ENCODE results near the gene DNMBP.
A peak's percentile ranks its signal among the peaks of the same experiment; 100 is the strongest.

The DNMBP gene

DNA sequence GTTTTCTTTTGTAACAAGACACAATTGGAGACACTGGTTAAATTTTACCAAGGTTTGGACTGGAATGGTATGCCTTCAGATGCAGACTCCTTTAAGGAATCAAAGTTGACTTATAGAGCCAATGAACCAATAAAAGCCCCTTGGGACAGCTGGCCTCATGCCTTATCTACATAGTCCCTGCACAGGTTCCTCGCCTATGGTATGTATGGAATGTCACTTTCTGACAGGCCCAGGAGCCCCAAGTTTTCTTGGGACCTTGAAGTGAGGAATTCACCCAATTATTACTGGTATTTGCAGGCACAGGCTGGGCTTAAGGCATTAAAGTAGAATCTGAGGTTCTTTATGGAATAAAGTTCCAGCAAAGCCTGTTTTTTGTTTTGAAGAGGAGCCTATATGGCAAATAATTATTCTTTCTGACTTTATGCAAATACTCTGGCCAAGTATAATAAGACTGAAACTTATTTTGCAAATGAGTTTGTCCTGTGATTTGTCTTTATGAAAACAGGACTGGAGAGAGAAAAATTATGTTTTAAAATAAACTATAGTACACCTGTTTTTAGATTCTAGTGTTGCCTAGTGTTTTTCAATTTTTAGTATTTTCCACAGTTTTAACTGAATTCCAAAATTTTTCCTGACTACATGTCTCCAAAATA, 24.1 kb upstream of the DNMBP start:
- ChIA-PET POLR2A (no interaction called here), CTCF (interaction anchor here (1.7 kb wide), 1 partner anchor 12 kb away, joined by 8 read pairs; no protein-coding TSS in a partner anchor)
- no peak for TF ChIP-seq L3MBTL2 (conservative IDR thresholded peaks at IDR 0.05)
- TF ChIP-seq FOXM1 (IDR thresholded peaks at IDR 0.05; ENCODE audit: borderline replicate concordance), result no peak
- no peak for TF ChIP-seq FOXA1 (IDR thresholded peaks at IDR 0.05)
- TF ChIP-seq BHLHE40 (IDR thresholded peaks at IDR 0.05; ENCODE audit: borderline replicate concordance), result no peak
- no peak for TF ChIP-seq LEF1 (IDR thresholded peaks at IDR 0.05; ENCODE audit: borderline replicate concordance)
- TF ChIP-seq CTBP1 (IDR thresholded peaks at IDR 0.05; ENCODE audit: borderline replicate concordance), result no peak
- TF ChIP-seq TARDBP (IDR thresholded peaks at IDR 0.05), result no peak
- no peak for TF ChIP-seq SP1 (IDR thresholded peaks at IDR 0.05)
- TF ChIP-seq ARNT (IDR thresholded peaks at IDR 0.05), result no peak
- no peak for TF ChIP-seq ZNF384 (IDR thresholded peaks at IDR 0.05)
- TF ChIP-seq HDGF (IDR thresholded peaks at IDR 0.05; ENCODE audit: borderline replicate concordance), result no peak
- TF ChIP-seq SUZ12 (IDR thresholded peaks at IDR 0.05), result no peak

DNA sequence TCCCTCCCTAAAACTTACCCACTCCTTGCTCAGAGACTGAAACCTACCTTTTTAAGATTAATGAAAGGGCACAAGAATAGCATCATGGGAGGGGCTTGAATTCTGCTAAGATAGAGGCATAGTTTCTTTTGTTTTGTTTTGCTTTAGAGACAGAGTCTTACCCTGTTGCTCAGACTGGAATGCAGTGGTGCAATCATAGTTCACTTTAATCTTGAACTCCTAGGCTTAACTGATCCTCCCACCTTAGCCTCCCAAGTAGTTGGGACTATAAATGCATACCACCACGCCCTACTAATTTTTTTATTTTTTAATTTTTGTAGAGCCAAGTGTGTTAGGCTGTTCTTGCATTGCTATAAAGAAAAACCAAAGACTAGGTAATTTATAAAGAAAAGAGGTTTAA, 17.7 kb upstream of the DNMBP start:
- no peak for DNase-seq (ENCODE audit: extremely low spot score)
- ChIA-PET POLR2A (no interaction called here), CTCF (no interaction called here)
- TF ChIP-seq FOXA1 (IDR thresholded peaks at IDR 0.05) (no peak), NFRKB (IDR thresholded peaks at IDR 0.05) (no peak), HDGF (IDR thresholded peaks at IDR 0.05; ENCODE audit: borderline replicate concordance) (no peak), CTBP1 (IDR thresholded peaks at IDR 0.05; ENCODE audit: borderline replicate concordance) (no peak), ELF4 (IDR thresholded peaks at IDR 0.05) (no peak), TARDBP (IDR thresholded peaks at IDR 0.05) (no peak), ARNT (IDR thresholded peaks at IDR 0.05) (no peak), SUZ12 (IDR thresholded peaks at IDR 0.05) (no peak)
- TF ChIP-seq, protein P1, sequence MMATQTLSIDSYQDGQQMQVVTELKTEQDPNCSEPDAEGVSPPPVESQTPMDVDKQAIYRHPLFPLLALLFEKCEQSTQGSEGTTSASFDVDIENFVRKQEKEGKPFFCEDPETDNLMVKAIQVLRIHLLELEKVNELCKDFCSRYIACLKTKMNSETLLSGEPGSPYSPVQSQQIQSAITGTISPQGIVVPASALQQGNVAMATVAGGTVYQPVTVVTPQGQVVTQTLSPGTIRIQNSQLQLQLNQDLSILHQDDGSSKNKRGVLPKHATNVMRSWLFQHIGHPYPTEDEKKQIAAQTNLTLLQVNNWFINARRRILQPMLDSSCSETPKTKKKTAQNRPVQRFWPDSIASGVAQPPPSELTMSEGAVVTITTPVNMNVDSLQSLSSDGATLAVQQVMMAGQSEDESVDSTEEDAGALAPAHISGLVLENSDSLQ (IDR thresholded peaks at IDR 0.05), result no peak

More for the DNA sequence above, 24.1 kb upstream of the DNMBP start:
- DNase-seq (ENCODE audit: extremely low spot score), result no peak

DNA sequence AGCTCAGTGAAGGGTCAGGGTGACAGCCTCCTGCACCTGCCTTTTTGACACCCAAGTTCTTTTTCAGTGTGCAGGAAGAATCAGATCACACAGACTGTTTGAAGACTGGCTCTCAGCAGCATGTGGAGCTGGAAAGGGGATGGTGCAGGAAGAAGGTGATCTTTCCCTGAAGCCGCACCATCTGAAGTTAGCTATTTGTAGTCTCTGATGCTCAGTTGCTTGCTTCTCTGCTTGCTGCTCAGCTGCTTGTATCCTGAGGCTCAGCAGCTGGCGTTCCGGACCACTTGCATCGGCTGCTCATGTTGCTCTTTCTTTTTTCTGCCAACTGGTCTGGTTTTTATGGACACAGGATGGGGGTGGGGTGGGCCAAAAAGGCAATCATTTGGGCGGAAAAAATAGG, 15.8 kb upstream of the DNMBP start:
- CTCF ChIA-PET, result interaction anchor here (1.1 to 1.3 kb wide), 2 partner anchors 16 to 20 kb away, joined by 3 to 4 read pairs; partner anchors contain the start of gene DNMBP
- POLR2A ChIA-PET, result no interaction called here
- DNase-seq (ENCODE audit: extremely low spot score), result no peak
- TF ChIP-seq SUZ12 (IDR thresholded peaks at IDR 0.05), result no peak
- no peak for TF ChIP-seq ARNT (IDR thresholded peaks at IDR 0.05)
- TF ChIP-seq ELF4 (IDR thresholded peaks at IDR 0.05), result no peak
- TF ChIP-seq ZNF384 (IDR thresholded peaks at IDR 0.05), result no peak
- TF ChIP-seq L3MBTL2 (conservative IDR thresholded peaks at IDR 0.05), result no peak
- TF ChIP-seq CTBP1 (IDR thresholded peaks at IDR 0.05; ENCODE audit: borderline replicate concordance), result no peak
- TF ChIP-seq FOXA1 (IDR thresholded peaks at IDR 0.05), result no peak
- TF ChIP-seq NFRKB (IDR thresholded peaks at IDR 0.05), result no peak
- no peak for TF ChIP-seq SP1 (IDR thresholded peaks at IDR 0.05)
- no peak for TF ChIP-seq BHLHE40 (IDR thresholded peaks at IDR 0.05; ENCODE audit: borderline replicate concordance)
- no peak for TF ChIP-seq FOXM1 (IDR thresholded peaks at IDR 0.05; ENCODE audit: borderline replicate concordance)
- TF ChIP-seq TARDBP (IDR thresholded peaks at IDR 0.05), result no peak
- no peak for TF ChIP-seq FOXK2 (IDR thresholded peaks at IDR 0.05)
- TF ChIP-seq HDGF (IDR thresholded peaks at IDR 0.05; ENCODE audit: borderline replicate concordance), result no peak

DNA sequence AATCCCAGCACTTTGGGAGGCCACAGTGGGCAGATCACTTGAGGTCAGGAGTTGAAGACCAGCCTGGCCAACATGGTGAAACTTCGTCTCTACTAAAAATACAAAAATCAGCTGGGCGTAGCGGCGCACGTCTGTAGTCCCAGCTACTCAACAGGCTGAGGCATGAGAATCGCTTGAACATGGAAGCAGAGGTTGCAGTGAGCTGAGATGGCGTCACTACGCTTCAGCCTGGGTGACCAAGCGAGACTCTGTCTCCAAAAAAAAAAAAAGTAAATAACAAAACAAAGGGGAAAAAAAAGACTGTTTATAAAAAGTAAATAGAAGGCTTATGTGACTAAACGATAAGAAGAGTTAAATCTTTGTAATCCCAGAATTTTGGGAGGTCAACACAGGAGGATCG, 15.0 kb upstream of the DNMBP start:
- TF ChIP-seq LEF1 (IDR thresholded peaks at IDR 0.05; ENCODE audit: borderline replicate concordance), result no peak
- TF ChIP-seq ZNF384 (IDR thresholded peaks at IDR 0.05), result no peak
- no peak for TF ChIP-seq SP1 (IDR thresholded peaks at IDR 0.05)
- TF ChIP-seq ELF4 (IDR thresholded peaks at IDR 0.05), result no peak
- no peak for TF ChIP-seq FOXM1 (IDR thresholded peaks at IDR 0.05; ENCODE audit: borderline replicate concordance)
- TF ChIP-seq, protein P1 (IDR thresholded peaks at IDR 0.05), result no peak
- TF ChIP-seq FOXK2 (IDR thresholded peaks at IDR 0.05), result no peak
- TF ChIP-seq FOXA1 (IDR thresholded peaks at IDR 0.05), result no peak
- no peak for TF ChIP-seq TARDBP (IDR thresholded peaks at IDR 0.05)
- TF ChIP-seq NFRKB (IDR thresholded peaks at IDR 0.05), result no peak
- no peak for TF ChIP-seq HDGF (IDR thresholded peaks at IDR 0.05; ENCODE audit: borderline replicate concordance)
- TF ChIP-seq CTBP1 (IDR thresholded peaks at IDR 0.05; ENCODE audit: borderline replicate concordance), result no peak
- no peak for TF ChIP-seq SUZ12 (IDR thresholded peaks at IDR 0.05)
- TF ChIP-seq BHLHE40 (IDR thresholded peaks at IDR 0.05; ENCODE audit: borderline replicate concordance), result no peak
- TF ChIP-seq L3MBTL2 (conservative IDR thresholded peaks at IDR 0.05), result no peak
- ChIA-PET POLR2A (no interaction called here), CTCF (interaction anchor here (0.6 to 1.3 kb wide), 3 partner anchors 15 to 142 kb away, joined by 3 to 6 read pairs (median 4); partner anchors contain the start of gene DNMBP)
- DNase-seq (ENCODE audit: extremely low spot score), result no peak

DNA sequence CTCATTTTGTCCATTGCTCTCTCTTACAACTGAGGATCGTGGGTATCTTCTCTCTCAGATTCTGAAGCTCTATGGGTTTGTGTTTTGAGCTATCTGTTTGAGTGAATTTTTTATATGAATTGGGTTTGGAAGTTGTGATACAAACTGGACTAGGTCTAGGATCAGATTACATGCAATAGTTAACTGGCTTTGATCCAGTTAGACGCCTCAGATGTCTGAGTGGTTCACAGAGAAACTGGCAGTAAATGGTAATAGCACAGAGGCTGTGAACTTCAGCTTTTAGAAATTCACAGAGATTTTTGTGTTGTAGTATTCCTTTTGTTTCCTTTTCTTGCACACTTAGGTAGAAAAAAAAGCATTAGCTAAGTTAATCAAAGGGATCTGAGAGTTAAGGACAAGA, 12.7 kb upstream of the DNMBP start:
- TF ChIP-seq ARNT (IDR thresholded peaks at IDR 0.05) (no peak), LEF1 (IDR thresholded peaks at IDR 0.05; ENCODE audit: borderline replicate concordance) (no peak), FOXA1 (IDR thresholded peaks at IDR 0.05) (no peak), CTBP1 (IDR thresholded peaks at IDR 0.05; ENCODE audit: borderline replicate concordance) (no peak), ELF4 (IDR thresholded peaks at IDR 0.05) (no peak), FOXM1 (IDR thresholded peaks at IDR 0.05; ENCODE audit: borderline replicate concordance) (no peak)
- CTCF ChIA-PET, result interaction anchor here (1.0 to 3.7 kb wide), 2 partner anchors 13 to 176 kb away, joined by 3 to 12 read pairs; partner anchors contain the start of gene DNMBP
- POLR2A ChIA-PET, result no interaction called here
- no peak for DNase-seq (ENCODE audit: extremely low spot score)

DNA sequence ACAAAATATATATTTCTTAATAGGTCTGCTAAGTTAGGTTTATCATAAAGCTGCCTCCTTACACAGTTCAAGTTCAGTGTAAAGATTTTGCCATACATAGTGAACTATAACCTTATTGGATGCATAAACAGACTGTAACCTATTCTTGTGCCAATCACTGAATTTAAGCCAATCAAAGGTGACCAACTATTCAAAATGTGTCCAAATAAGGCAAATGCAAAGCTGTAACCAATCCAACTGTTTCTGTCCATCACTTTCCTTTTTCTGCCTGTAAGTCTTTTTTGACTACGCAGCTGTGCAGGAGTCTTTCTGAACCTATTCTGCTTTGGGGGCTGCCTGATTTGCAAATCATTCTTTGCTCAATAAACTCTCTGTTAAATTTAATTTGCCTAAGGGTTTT, 11.6 kb upstream of the DNMBP start:
- TF ChIP-seq, protein P1 (IDR thresholded peaks at IDR 0.05), result peak; percentile 84
- TF ChIP-seq FOXA1 (IDR thresholded peaks at IDR 0.05) (no peak), CTBP1 (IDR thresholded peaks at IDR 0.05; ENCODE audit: borderline replicate concordance) (no peak)
- POLR2A ChIA-PET, result no interaction called here
- CTCF ChIA-PET, result interaction anchor here (0.8 to 3.7 kb wide), 4 partner anchors 12 to 162 kb away, joined by 3 to 12 read pairs (median 4); partner anchors contain the start of gene DNMBP
- DNase-seq (ENCODE audit: extremely low spot score), result no peak

Data from HEK293T (cell line).